HG02642 (cell line): ENCODE measurements around the gene CCDC197.

Source experiments
- ATAC-seq: cut with Tn5 transposase; IDR thresholded peaks from one replicate; pipeline ENCODE4 v1.9.1; 2021; ENCODE audit warnings: mild to moderate bottlenecking; ENCODE audit not compliant: unreplicated experiment, poor library complexity

Gene CCDC197

DNA sequence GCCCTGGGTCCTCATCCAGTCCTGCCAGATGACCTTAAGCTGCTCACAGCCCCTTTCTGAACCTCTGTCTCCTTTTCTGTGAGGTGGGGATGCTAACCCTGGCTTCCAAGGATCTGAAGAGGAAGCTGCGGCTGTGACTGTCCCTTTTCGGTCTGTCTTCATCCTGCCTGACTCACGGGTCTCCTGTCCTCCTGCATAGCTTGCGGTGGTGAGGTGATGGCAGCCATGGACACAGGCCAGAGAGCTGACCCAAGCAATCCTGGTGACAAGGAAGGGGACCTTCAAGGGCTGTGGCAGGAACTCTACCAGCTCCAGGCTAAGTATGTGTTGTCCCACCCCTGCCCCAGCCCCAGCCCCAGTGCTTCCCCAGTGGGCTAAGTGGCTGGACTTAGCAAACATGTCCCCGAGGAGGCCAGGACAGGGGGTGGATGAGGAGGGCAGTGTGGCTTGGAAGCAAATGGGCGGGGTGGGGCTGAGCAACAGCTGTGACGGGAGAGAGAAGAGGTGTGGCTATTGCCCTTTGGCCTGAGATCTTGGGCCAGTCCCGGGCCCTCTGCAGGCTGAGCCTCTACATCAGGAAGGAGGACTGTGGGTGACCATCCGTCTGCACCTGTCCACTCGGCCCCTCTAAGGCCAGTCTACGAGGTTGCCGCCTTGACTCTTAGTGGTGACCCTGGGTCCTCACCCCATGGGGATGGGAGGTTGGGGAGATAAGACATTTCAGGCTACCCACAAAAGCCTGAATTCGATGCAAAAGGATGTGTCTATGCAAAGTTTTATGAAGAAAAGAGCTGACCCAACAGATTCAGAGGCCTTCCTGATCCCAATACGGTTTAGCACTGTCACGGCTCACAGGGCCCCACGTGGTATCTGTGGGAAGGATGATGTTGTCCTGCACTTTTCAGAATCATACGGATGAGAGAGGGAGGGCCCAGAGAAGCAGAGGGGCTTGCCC is 1.1 kb downstream of the CCDC197 start:
- ATAC-seq, result no peak

DNA sequence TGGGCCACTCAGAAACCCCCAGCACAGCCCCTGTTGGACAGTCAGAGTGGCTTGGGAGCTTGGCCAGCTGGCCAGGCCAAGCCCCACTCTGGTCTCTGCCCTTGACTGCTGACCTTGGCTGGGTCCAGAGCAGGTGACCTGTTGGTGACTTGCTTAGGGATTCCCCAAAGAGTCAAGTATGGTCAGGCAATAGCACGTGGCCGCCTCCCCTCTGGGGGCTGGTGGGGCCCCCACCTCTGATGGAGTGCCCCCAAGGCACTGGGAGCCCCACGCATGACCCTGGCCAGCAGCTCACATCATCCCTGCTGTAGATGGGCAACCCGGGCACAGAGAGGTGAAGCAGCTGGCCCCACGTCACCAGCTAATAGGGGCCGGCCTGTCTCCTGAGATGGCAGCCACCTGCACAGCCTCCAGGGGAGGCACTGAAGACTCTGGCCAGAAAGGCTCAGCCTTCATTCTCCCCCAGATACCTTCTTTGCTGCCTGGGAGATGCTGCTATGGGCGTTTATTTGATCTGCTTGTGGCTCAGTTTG is 1.8 kb downstream of the CCDC197 start:
- no peak for ATAC-seq

DNA sequence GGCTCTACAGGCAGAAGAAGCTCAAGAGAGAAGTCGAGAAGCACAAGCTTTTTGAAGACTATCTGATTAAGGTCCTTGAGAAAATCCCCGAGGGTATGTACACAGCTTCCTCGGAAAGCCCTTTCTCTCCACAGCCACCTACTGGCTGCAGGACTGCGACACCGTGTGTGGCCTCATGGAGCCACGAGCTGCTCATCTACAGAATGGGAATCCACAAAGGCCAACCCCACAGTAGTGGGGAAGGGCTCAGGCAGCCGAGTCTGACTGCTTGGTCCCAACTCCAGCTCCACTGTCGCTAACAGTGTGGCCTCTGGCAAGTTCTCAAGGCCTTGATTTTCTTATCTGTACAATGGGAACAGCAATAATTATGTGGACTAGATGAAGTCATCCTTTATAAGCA is 2.5 kb downstream of the CCDC197 start:
- ATAC-seq, result no peak

DNA sequence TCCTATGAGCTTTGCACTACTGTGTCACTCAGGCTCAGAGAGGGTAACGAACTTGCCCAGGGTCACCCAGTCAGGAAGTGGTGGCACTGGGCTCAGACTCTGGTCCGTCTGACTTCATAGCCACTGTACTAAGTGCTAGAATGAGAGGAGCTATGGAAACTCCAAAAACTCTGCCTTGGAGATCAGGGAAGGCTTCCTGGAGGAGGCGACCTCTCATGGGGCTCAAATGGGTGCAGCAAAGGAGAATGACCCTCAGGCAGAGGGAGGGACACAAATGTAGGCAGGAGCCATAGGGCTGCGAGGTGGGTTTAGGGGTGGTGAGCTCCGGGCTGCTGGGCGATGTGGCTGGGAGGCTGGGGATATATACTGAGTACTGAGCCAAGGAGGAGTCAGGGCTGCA is 3.2 kb downstream of the CCDC197 start:
- no peak for ATAC-seq

DNA sequence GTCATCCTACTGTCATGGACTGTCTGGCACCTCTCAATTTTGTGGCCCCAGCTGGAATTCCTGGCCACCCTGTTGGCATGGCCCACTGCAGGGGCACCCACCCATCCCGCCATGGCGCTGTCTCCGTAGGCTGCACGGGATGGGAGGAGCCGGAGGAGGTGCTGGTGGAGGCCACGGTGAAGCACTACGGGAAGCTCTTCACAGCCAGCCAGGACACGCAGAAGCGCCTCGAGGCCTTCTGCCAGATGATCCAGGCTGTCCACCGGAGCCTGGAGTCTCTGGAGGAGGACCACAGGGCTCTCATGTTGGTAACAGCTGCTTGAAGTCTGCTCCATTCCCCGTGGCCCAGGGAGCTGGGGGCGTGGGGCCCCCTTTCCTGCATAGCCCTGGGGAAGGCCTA is 3.9 kb downstream of the CCDC197 start:
- ATAC-seq, result no peak

DNA sequence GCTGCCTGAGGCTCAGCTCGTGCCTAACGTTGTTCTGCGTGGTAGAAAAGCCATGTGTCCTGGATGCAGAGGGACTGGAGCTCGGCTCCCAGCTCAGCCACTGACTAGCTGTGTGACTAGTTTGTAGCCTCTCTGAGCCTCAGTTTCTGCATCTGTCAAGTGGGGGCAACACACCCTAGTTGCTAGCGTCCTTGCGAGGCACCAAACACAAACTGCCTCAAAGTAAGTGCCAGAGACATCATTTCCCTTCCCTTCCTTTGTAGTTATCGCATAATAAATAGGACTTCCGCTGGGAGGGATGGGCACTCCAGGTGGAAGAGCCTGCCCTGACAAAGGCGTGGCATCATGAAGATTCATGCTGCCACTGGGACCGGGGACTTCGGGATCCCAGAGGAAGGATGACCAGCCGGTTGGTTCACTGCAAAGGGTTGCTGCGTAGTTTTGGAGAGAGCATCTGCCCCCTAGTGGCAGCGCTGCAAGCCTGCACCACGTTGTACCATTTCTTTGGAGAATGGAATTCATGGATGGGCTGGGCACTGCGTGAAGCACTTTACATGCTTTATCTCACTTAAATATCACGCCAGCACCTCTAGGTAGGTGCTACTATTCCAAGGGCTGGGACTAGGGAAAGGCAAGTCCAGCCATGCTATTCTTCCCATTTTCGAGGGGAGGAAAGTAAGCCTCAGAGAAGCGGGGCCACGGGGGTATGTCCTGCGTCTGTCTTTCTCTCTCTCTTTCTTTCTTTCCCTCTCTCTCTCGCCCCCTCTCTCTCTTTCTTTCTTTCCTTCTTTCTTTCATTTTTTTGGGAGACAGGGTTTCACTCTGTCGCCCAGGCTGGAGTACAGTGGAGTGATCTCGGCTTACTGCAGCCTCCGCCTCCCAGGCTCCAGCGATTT is 4.6 kb downstream of the CCDC197 start:
- ATAC-seq, result peak; percentile 60

DNA sequence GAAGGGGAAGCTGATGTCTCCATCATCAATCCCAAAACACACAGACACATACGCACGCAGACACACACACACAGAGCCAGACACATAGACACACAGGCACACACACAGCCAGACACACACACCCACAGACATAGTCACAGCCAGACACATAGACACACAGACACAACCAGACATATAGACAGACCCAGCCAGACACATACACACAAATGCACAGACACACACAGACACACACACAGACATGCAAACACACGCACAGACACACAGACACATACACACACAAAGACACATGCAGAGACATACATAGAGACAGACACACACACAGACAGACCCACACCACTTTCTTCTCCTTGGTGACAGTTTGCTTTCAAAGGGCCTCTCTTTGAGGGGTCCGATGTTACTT is 6.3 kb downstream of the CCDC197 start:
- ATAC-seq, result no peak

DNA sequence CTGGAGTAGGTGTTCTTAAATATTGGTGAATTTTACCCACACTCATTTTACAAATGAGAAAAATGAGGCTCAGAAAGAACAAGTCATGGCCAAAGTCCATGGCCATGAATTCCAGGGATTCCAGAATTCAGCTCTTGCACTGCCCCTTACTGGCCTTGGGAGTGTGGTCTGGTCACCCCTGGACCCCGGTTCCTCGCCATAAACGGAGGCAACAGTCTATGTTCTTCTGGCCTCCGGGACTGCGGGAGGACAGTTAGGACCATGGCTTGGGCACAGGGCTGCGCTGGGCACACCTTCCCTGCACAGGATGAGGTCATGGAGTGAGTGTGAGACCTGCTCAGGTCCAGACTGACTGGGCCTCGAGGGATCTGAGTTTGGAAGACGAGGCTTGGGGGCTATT is 6.9 kb downstream of the CCDC197 start:
- no peak for ATAC-seq

DNA sequence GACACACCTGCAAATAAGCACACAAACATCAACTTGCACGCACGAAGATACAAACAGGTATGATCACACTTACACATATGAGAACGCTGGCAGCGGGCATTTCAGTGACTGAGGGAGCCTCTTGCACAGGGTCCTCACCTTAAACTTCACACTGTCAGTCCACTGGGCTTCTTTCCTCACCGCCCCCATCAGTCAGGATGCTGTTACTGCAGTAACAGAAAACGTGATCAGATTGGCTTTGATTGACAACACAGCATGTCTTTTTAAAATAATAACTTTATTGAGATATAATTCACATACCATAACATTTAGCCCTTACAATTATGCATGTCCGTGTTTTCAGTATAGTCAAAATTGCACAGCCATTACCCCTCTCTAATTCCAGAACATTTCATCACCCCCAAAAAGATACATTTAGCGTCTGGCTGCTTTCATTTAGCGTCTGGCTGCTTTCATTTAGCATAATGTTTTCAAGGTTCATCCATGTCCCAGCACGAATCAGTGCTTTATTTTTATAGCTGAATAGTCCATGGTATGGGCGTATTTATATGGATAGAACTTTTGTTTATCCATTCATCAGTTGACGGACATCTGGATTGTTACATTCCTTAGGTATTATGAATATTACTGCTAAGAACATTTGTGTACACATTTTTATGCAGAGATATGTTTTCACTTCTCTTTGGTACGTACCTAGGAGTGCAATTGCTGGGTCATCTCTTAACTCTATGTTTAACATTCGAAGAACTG is 8.4 kb downstream of the CCDC197 start:
- no peak for ATAC-seq

DNA sequence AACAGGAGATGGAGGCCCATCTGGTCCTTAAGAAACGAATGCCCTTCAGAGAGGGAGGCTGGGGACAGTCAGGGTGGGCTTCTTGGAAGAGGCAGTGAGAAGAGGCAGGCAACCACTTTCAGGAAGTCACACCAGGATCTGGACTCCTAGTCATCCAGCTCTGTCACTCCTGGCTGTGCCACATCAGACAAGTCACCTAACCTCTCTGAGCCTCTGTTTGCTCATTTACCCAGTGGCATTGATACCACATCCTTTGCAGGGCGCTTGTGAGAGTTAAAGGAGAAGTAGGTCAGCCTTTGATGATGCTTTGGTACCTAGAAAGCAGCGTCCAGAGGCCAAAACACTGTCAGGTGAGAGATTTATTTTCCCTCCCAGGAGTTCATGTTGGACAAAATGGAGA is 11.1 kb downstream of the CCDC197 start:
- no peak for ATAC-seq

DNA sequence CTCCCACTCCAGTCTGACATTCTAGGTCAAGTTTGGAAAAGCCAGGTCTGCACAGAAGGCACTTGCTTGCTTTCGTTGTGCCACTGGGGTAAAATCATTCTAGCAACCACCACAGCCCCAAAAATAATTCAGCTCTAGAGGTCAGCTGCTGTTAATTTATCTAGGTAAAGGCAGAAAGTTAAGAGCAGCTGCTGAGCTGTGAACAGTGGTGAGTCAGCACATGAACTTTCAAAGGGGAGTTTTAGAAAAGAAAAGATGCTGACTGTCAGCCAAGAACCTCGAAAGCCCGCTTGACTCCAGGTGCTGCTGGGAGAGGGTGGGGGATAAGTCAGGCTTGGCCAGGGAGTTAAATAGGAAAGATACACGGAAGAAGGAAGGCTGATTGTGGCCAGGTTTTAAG is 12.7 kb downstream of the CCDC197 start:
- peak; percentile 61 for ATAC-seq

DNA sequence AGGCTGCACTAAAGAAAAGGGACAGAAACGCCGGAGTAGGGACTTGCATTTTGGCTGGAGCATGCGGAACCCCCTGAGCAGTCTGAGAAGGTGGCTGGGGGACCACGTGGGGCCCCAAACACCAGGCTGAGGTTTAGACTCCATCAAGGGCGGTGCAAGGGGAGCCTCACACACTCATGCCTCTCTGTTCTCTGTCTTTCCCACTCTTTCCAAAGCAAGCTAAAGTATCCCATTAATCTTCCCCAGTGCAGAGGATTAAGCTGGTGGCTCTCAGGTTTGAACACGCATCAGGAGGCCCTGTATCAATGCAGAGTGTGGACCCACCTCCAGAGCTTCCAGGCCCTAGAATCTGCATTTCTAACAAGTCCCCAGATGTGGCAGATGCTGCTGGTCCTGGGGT is 13.5 kb downstream of the CCDC197 start:
- ATAC-seq, result no peak

DNA sequence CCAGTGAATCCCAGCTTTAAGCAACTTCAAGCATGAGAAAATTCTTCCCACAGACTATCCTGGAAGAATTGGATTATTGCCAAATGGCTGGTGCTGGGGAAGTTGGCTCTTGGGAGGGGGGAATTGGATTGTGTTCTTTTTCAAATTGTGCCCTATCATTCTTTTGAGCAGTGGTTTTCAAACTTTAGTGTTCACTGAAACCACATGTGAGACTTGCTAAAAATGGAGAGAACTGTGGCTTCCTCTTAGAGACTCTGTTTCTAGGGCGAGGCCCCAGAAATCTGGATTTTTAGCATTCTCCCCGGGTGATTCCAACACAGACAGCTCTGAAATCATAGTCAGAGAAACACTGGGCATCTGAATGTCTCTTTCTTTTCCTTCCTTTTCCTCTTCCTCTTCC is 14.7 kb downstream of the CCDC197 start:
- no peak for ATAC-seq

DNA sequence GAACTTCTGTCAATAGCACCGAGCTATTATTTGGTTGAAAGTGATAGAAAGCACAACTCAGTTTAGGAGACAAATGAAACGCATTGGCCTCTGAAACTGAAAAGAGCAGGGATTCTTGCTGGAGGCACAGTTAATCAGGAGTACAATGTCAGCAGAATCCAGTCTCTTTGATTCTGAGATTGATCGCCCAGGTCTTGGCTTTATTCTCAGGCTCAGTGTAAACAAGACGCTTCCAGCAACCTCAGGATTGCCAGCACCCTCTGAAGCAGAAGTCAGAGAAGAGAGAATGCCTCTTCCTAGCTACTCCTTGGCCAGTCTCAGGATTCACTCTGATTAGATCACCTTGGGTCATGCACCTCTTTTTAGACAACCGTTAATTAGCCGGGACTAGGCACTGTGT is 17.3 kb downstream of the CCDC197 start:
- ATAC-seq, result no peak

DNA sequence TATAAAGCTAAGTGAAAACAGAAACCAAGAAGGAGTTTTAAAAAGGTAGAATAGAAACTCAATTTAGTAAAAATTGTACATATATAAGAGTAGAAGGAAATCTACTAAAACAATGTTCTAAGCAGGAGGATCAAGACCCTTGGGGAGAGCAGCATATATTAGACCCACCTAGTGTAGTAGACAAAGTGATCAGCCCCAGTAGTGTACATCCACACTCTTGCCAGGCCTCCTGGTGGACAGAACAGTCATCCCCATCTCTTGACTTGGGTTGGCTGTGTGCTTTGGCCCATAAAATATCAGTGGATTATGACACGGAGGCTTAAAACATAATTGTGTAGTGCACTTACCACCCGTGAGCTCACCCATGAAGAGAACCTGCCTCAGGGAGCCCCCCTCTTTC is 18.1 kb downstream of the CCDC197 start:
- no peak for ATAC-seq

DNA sequence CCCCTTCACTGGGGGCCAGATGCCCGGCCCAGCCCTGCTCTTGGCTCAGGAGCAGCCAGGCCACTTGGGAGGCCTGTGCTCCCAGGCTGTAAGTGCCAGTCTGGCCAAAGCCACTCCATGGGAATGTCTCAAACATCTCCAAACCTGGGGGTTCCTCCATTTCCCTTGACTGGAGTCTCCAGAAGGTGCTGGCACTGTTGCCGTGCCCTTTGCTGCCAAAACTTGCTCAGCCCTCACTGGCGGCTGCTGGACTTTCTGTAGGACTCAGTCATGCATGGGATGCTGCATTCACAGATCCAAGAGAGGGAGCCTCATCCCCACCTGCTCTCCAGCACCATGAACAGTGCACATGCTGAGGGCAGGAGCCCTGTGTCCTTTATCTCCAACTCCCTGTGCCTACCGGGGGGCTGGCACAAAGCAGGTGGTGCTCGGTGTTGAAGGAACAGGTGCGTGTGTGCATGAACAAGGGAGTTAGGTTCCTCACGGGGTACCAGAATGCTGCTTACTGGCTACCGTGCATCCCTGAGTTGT is 19.4 kb downstream of the CCDC197 start:
- ATAC-seq, result no peak

DNA sequence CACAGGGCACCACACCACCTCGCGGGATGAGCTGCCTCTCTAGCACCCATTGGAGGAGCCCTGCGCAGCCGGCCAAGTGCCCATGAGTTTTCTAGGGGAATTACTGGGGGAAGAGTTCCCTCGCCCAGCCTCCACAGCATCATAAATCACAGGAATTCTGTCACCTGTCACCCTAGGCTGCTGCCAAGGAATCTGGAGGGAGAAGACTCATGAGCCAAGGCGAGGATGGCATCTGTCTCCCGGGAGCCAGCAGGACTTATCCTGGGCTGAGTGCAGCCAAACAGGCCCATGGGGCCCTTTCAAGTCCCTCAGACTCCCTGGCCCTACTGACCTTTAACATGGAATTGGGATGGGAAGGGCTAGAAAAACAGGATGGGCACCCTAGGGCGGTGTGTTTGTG is 21.2 kb downstream of the CCDC197 start:
- no peak for ATAC-seq

DNA sequence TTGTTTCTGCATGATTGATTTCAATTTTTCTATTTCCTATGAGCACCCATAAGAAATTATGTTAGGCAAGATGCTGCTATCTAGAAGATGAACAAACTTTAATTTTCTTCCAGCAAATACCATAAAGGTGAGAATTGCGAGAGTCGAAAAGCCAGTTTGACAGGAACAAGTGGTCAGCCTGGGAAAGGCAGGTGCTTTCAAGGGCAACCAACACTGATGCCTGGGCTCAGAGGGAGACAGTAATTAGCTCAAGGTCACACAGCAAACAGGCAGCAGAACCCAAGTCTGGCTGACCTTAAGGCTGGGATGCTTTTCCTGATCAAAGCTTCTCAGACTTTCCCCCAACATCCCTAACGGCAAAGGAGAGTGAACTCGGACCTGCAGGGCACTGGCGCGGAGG is 22.2 kb downstream of the CCDC197 start:
- ATAC-seq, result no peak

DNA sequence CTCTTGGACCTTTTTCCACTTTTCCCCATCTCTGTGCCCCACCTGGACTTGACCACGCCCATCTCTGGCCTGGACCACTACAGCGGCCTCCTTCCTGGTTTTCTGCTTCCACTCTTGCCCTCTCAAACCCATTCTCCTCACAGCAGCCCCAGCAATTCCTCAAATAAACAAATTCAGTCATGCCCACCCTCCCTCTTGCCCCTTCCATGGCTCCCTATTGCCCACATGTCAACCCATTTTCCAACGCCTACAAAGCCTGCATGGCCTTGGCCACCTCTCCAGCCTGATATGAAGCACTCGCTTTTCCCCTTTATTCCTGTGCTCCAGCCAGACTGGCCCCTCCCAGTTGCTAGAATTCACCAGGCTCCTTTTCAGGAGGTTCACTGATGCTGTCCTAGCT is 23.2 kb downstream of the CCDC197 start:
- ATAC-seq, result no peak

DNA sequence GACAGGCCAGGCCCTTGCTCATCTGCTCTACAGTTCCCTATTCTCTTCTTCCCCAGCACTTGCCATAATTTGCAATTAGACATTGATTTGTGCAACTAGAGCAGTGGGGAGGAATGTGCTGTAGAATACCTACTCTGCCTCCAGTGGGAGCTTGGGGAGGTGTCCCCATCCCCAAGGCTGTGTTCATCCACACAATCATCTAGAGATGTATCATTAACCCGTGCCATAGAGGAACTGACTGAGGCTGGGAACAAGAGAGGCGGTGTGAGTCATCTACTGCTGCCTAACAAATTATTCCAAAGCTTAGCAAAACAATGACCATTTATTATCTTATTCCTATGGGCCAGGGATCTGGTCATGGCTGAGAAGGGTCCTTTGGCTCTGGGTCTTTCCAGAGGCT is 23.9 kb downstream of the CCDC197 start:
- ATAC-seq, result no peak
